SK-N-MC (cell line): ENCODE data around the gene ARHGEF37.
"Not testable (repeated sequence)": the region's sequence is repeated elsewhere in the genome, so short reads cannot be mapped to it uniquely, and the experiment has no call there.

Experiments used
- DNase-seq: peaks from one replicate; pipeline ENCODE4 v3.0.0-alpha.2; 2011; ENCODE audit warnings: low read depth, low spot score
- H3K27ac ChIP-seq: fragments of 200-600 bp; sonication (generic); 2 replicates; pipeline ENCODE4 v1.5.1; 2016; ENCODE audit warnings: mixed run types
- H3K36me3 ChIP-seq: fragments of 200-600 bp; sonication (generic); 2 replicates; pipeline ENCODE4 v1.6.1; 2017; ENCODE audit warnings: antibody characterized with exemption, low read length, mixed read lengths; ENCODE audit not compliant: insufficient read depth
- H3K4me3 ChIP-seq: fragments of 200-600 bp; sonication (generic); 2 replicates; pipeline ENCODE4 v1.5.1; 2016
- H3K9ac ChIP-seq: fragments of 200-600 bp; sonication (generic); 2 replicates; pipeline ENCODE4 v1.8.0; 2017; ENCODE audit warnings: mixed run types, mixed read lengths; ENCODE audit not compliant: insufficient read length
- H3K9me3 ChIP-seq: fragments of 200-600 bp; sonication (generic); 2 replicates; pipeline ENCODE4 v1.6.1; 2017; ENCODE audit warnings: low read depth, mild to moderate bottlenecking, antibody characterized with exemption, low read length, moderate library complexity, mixed read lengths
- EZH2 ChIP-seq: fragments of 200-600 bp; sonication (generic); IDR thresholded peaks from one replicate; pipeline ENCODE4 v1.6.1; 2017; ENCODE audit warnings: antibody characterized with exemption
- FOXP2 ChIP-seq: optimal IDR thresholded peaks from 2 replicates; pipeline ENCODE3; 2011; ENCODE audit warnings: mild to moderate bottlenecking, moderate library complexity; ENCODE audit not compliant: insufficient read depth; ENCODE audit errors: extremely low read length, control extremely low read depth
- POLR2AphosphoS5 ChIP-seq: IDR thresholded peaks from 2 replicates; pipeline ENCODE4 v1.6.1; 2012; ENCODE audit warnings: mild to moderate bottlenecking, low read depth, low read length, borderline replicate concordance

The ARHGEF37 gene

GRCh38 chr5:149561848-149562247 is 19.4 kb upstream of the ARHGEF37 start:
- Histone ChIP-seq H3K27ac (no peak overlapping the region), H3K9ac (no peak overlapping the region)

DNA sequence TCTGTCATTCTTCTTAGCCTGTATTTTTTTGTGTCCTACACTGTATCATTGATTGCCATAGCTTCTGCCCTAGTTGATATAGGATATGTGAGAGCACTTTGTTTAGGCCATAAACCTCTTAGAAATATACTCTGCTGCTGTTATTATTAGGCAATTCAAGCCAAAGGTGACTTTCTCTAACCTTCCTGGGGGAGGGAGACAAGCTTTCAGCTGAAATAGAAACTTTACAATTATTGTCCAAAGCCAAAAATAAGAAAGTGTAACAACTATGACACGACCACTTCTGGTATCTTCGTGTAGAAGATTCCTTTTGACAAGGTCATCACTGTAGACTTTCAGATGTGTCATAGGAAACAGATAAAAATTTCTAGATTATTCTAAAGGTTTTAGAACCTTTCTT is 17.8 kb upstream of the ARHGEF37 start:
- Histone ChIP-seq H3K27ac (no peak overlapping the region), H3K36me3 (no peaks in the 10 kb centered on the region), H3K9me3 (no peaks in the 10 kb centered on the region), H3K4me3 (no peak overlapping the region), H3K9ac (no peak overlapping the region)
- no peak for DNase-seq
- TF ChIP-seq FOXP2: no peak
- TF ChIP-seq POLR2AphosphoS5: no peak
- TF ChIP-seq EZH2: no peak

More at GRCh38 chr5:149561848-149562247, 19.4 kb upstream of the ARHGEF37 start:
- Histone ChIP-seq H3K36me3 (no peaks in the 10 kb centered on the region), H3K4me3 (peak overlapping the region; percentile 41), H3K9me3 (no peaks in the 10 kb centered on the region)
- DNase-seq: no peak
- TF ChIP-seq POLR2AphosphoS5: no peak
- no peak for TF ChIP-seq EZH2
- no peak for TF ChIP-seq FOXP2

- H3K9ac ChIP-seq, H3K27ac ChIP-seq: not testable (repeated sequence)
- DNase-seq: peak; percentile 53
Observed at GRCh38 chr5:149564542-149565140, 16.7 kb upstream of the ARHGEF37 start.

DNA sequence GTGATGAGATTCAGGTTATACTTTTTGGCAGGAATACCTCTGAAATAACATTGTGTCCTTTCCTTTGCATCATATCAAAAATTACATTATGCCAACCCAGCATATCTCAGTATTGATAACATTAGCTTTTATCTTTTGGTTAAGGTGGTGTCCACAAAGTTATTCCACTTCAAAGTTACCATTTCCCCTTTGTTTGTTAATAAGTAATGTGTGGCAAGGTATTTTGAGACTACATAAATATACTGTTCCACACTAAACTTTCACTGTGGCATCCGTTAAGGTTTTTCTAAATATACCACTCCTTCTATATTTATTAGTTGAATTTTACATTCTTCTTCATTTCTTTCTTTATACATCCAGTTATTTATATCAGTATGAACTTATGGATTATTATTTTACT is 14.1 kb upstream of the ARHGEF37 start:
- no peak for DNase-seq

More at GRCh38 chr5:149564542-149565140, 16.7 kb upstream of the ARHGEF37 start:
- not testable (repeated sequence) for H3K4me3 ChIP-seq, H3K9me3 ChIP-seq, H3K36me3 ChIP-seq

DNA sequence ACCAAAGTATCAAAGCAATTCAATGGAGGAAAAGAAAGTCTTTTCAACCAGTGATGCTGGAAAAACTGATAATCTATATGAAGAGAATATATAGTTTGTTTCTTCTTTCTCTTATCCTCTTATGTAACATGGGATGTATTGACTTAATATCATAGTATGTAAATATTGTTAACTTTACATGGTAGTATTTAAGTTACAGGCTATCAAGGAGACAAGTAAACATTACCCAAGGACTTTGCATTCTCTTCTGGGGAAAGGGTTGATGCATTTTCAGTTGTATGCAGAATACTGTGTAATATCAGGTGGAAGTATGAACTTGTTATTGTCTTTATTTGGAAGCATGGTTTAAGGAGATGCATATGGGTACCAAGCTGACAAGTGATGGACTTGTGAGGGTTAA is 9.1 kb upstream of the ARHGEF37 start:
- DNase-seq: no peak
- TF ChIP-seq FOXP2: no peak
- no peak for TF ChIP-seq EZH2
- no peak for TF ChIP-seq POLR2AphosphoS5
- Histone ChIP-seq H3K27ac (no peak overlapping the region), H3K9ac (no peak overlapping the region), H3K9me3 (no peaks in the 10 kb centered on the region), H3K36me3 (no peaks in the 10 kb centered on the region), H3K4me3 (no peak overlapping the region)

More for the DNA sequence above, 14.1 kb upstream of the ARHGEF37 start:
- no peak for TF ChIP-seq EZH2
- Histone ChIP-seq H3K9me3 (no peaks in the 10 kb centered on the region), H3K27ac (no peak overlapping the region), H3K36me3 (no peaks in the 10 kb centered on the region), H3K9ac (no peak overlapping the region), H3K4me3 (no peak overlapping the region)

DNA sequence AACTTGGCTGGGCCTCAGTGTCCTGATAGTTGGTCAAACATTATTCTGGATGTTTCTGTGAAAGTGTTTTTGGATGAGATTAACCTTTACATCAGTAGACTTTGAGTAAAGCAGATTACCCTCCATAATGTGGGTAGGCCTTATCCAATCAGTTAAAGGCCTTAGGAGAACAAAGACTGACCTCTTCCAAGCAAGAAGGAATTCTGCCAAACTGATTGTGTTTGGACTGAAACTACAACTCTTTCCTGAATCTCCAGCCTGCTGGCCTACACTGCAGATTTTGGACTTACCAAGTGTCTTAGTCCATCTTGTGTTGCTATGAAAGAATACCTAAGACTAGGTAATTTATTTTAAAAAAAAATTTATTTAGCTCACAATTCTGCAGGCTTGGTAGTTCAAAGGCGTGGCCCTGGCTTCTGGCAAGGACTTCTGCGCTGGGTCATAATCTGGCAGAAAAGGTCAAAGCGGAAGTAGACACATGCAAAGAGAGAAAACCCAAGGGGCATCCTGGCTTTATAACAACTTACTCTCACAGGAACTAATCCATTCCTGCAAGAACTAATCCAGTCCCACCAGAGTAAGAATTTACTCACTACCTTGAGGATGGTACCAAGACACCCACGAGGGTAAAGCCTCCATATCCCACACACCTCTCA is 8.6 kb upstream of the ARHGEF37 start:
- Histone ChIP-seq H3K4me3 (no peak overlapping the region), H3K9me3 (no peaks in the 10 kb centered on the region), H3K27ac (no peak overlapping the region), H3K36me3 (no peaks in the 10 kb centered on the region), H3K9ac (no peak overlapping the region)
- DNase-seq: no peak
- TF ChIP-seq FOXP2 (no peak), EZH2 (no peak), POLR2AphosphoS5 (no peak)

- Histone ChIP-seq H3K27ac (no peak overlapping the region), H3K4me3 (no peak overlapping the region), H3K9me3 (no peaks in the 10 kb centered on the region), H3K36me3 (no peaks in the 10 kb centered on the region), H3K9ac (no peak overlapping the region)
- TF ChIP-seq EZH2: no peak
- TF ChIP-seq FOXP2: no peak
- no peak for TF ChIP-seq POLR2AphosphoS5
- no peak for DNase-seq
Observed at GRCh38 chr5:149575131-149575530, 6.2 kb upstream of the ARHGEF37 start.

GRCh38 chr5:149576021-149576420 is 5.3 kb upstream of the ARHGEF37 start:
- Histone ChIP-seq H3K9ac (no peak overlapping the region), H3K27ac (no peak overlapping the region), H3K9me3 (no peaks in the 10 kb centered on the region), H3K36me3 (no peaks in the 10 kb centered on the region), H3K4me3 (no peak overlapping the region)
- DNase-seq: no peak
- no peak for TF ChIP-seq FOXP2
- TF ChIP-seq EZH2: no peak
- no peak for TF ChIP-seq POLR2AphosphoS5

DNA sequence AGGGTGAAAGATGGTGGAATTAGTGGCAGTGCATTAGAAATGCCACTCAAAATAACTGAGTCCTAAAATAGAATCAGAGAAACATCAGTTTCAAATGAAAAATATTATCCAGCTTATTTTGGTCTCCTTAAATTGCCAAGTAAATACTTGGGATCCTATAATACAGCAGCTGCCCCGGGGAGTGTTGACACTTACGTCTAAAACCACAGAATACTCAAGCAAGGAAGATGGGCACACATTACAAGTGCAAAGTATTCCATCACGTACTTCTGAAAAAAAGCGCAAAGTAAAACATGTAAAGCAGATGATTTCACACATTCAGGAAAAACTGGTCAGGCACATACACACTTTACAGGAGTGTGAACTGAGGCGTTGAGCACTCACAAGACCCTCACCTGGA is 2.4 kb upstream of the ARHGEF37 start:
- Histone ChIP-seq H3K9me3 (no peaks in the 10 kb centered on the region), H3K9ac (no peak overlapping the region), H3K27ac (no peak overlapping the region), H3K4me3 (no peak overlapping the region), H3K36me3 (no peaks in the 10 kb centered on the region)
- no peak for DNase-seq
- TF ChIP-seq FOXP2 (no peak), EZH2 (no peak), POLR2AphosphoS5 (no peak)
